ENCODE measurements around the gene LSM4.

LSM4 gene

DNA sequence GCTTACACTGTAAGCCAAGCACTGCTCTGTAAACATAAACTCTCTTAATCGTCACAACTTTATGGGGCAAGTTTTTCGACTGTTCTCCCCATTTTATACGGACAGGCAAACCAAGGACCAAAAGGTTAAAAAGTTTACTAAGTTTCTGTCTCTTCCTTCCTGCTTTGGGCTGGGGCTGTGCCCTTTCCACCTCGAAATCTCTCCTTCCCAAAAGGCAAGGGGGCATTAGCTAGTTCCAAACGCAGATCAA, 43.7 kb downstream of the LSM4 start:
- no peak for DNase-seq (ENCODE audit: low read depth in 2 of 2, low spot score in 1 of 2)

DNA sequence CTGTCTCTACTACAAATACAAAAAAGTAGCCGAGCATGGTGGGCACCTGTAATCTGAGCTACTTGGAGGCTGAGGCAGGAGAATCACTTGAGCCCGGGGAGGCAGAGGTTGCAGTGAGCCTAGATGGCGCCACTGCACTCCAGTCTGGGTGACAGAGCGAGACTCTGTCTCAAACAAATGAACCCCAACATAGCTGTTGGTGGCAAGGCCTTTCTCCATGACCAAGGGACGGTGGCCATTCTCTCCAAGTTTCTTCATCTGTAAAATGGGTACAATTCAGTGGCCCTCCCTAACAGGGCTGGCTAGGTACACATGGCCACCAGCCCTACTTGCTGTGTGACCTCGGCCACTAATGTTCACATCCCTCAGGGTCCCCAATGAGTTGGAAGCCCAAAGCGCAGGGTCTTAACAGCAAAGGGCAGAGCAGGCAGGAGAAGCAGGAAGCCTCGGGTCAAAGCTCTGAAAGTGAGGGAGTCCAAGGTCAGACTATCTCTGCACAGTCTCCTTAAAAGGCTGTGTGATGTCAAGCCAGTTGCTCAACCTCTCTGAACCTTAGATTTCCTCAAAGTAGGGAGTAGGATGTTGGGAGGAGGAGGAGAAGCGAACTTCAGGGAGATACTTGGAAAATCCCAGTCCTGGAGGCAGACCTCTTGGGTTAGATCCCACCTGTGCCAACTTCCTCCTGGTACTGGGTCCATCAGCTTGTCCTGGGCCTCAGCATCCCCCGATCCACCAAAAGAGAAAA, 44.2 kb downstream of the LSM4 start:
- DNase-seq (ENCODE audit: low read depth in 2 of 2, low spot score in 1 of 2), result no peak

DNA sequence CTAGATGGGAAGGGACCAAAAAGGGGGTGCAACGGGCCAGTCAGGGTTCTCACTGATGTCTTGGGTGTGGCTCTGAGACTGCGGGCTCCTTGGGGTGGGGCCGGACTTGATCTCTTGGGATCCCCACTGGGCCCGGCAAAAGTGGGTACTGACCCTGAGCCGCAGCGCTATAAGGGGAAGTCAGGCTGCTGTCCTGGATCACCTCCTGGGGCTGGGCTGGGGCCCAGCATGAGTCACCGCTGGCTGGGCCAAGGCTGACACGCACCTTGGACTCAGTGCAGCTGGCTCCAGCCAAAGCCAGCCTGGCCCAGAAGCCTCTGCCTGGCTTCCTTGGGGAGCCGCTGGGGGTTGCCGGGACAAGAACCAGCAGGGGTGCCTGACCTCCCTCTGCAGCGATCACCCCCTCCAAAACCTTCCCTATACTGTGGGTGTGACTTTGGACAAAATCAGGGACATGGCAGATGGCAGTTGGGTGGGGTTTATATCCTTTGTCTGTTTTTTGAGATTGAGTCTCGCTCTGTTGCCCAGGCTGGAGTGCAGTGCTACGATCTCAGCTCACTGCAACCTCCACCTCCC, 48.0 kb downstream of the LSM4 start:
- no peak for DNase-seq (ENCODE audit: low read depth in 2 of 2, low spot score in 1 of 2)

DNA sequence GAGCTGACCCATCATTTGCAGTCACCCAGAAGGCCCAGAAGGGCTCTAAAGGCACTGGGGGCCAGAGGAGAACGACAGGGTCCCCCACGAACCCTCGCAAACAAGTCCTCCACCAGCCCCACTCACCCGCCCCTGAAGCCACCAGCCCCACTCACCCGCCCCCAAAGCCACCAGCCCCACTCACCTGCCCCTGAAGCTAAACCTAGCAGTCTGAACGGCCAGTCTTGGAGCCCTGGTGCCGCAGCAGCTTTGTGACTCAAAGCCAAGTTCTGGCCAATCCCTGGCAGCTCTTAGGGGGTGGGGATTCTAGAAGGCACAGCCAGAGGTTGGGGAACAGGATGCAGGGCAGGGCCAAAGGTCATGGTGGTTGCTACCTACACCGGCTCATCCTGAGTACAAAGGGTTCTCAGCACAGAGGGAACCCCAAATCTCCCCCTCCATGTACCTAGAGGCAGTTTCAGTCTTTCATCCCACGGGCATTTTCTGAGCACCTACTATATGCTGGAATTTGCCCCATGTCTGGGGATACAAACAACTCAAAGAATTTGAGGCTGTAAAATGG, 48.6 kb downstream of the LSM4 start, which contains the start of gene IQCN:
IQCN (minus strand) TSS at position 234 of the 562 bp plus-strand sequence. CDS start 4,974 bp downstream, outside the sequence.
- no peak for DNase-seq (ENCODE audit: low read depth in 2 of 2, low spot score in 1 of 2)

DNA sequence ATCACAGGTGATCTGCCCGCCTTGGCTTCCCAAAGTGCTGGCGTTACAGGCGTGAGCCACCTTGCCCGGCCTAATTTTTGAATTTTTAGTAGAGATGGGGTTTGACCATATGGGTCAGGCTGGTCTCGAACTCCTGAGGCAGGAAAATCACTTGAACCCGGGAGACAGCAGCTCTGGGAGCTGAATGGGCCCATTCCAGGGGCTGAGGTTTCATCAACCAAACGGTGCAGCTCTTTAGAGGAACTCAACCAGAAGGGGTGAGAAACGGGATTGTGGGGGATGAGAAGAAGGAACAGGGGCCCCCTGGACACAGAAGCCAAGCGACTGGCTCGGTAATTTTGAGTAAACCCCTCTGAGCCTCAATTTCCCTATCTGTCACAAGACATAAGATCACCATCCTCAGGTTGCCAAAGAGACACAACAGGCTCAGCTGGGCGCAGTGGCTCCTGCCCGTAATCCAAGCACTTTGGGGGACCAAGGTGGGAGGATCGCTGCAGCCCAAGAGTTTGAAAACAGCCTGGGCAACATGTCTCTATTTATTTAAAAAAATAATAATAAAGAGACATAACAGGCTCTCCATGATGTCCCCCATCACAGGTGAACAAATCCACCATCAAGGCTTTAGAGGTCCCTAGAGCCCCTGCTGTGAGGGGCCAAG, 49.2 kb downstream of the LSM4 start:
- DNase-seq (ENCODE audit: low read depth in 2 of 2, low spot score in 1 of 2), result no peak

DNA sequence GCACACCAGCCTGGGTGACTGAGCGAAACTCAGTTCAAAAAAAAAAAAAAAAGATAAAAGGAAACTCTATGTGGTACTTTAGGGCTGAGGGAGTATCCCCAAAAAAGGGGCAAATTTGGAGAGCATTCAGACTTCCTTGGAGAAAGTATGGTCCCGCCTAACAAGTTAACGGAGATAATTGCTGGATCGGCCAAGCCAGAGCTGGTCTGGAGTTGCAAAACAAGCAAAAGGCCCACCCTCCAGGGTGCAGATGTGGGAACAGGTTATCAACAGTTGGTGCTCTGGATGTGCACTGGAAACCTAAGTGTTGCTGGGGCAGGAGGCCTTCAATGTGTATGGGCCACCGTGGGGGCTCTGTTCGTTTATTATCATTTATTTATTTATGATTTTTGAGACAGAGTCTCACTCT, 51.4 kb downstream of the LSM4 start:
- DNase-seq (ENCODE audit: low read depth in 2 of 2, low spot score in 1 of 2), result no peak

DNA sequence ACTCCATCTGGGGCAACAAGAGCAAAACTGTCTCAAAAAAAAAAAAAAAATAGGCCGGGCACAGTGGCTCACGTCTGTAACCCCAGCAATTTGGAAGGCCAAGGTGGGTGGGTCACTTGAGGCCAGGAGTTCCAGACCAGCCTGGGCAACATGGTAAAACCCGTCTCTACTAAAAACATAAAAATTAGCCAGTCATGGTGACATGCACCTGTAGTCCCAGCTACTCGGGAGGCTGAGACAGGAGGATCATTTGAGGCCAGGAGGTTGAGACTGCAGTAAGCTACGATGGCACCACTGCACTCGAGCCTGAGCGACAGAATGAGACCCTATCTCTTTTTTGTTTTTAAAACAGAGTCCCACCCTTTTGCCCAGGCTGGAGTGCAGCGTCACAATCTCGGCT, 52.5 kb downstream of the LSM4 start:
- DNase-seq (ENCODE audit: low read depth in 2 of 2, low spot score in 1 of 2), result no peak

DNA sequence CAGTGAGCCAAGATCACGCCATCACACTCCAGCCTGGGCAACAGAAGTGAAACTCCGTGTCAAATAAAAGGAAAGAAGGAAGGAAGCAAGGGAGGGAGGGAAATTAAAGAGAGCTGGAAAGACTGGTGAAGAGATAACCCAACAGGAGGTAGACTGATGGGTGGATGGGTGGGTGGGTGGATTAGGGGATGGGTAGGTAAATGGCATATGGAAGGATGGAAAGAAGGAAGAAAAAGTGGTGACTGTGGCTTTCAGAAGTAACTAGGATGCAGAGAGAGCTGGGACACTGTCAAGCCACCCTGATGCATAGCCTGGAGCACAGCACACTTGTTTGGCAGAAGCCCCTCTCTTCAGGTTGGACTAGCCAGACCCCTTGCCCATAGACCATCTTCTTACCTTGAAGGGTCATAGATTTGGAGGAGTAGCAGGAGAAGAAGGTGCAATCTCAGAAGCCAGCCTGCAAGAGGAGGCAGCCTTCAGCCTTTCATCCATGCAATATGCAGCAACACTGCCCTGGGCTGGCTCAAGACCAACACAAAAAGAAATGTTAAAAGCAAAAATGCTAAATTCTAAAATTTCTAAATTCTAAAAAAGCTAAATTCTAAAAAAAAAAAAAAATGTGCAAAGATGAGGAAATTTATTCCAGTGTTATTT, 53.7 kb downstream of the LSM4 start:
- DNase-seq (ENCODE audit: low read depth in 2 of 2, low spot score in 1 of 2), result no peak

DNA sequence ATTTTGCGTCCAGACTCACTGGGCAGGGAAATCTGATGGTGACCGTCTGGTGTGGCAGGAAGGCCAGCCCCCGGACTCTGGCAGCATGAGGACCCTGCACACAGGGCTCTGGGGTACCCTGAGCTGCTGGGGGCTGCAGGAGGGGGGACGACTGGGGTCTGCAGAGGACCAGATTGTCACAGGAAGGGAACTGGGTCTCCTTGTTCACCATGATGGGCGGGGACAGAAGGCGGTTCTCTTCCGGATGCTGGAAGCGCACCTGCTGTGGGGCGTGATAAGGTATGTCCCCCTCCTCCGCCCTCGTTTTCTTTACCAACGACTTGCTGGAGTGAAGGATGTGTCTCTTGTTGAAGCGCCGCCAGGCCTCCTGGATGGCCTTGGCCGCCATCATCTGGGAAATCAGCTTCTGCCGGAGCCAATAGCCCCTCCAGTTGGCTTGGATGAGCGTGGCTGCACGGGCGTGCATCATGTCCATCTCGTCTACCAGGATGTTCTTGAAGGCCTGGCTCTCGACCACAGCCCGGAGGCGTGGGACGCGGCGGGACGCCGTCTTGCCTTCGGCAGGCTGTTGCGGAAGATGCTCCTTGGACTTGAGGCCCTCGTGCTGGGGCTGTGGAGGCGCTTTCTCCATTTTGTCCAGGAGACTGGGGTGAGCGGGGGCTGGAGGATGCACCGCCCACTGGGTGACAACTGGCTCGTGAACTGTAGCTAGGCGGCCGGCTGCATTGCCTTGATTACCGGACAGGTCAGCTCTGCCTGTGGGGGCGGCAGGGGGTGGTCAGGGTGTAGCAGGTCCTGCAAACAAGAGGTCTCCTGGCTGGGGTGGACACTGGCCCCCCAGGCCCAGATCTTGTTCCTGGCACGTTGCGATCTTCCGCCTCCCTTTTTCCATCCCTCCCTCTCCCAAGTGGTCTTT, 55.8 kb downstream of the LSM4 start:
- DNase-seq (ENCODE audit: low read depth in 2 of 2, low spot score in 1 of 2), result no peak

DNA sequence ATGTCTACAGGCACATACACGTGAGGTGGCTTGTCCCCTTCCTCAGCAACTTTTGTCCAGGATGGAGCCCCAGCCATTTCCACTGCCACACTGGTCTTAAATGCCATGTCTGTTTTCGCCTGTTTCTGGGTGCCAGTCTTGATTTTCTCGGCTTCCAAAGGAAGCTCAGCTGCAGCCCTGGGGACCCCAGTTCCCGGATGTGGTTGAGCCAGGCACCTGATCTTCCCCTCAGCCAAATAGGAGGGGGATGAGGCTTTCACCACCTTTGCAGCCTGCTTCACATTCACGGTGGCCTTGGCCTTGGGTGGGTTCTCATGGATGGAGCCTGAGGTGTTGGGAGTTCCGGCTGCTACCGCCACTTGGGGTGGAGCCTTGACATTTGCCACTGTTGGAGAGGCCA, 57.3 kb downstream of the LSM4 start:
- no peak for DNase-seq (ENCODE audit: low read depth in 2 of 2, low spot score in 1 of 2)

DNA sequence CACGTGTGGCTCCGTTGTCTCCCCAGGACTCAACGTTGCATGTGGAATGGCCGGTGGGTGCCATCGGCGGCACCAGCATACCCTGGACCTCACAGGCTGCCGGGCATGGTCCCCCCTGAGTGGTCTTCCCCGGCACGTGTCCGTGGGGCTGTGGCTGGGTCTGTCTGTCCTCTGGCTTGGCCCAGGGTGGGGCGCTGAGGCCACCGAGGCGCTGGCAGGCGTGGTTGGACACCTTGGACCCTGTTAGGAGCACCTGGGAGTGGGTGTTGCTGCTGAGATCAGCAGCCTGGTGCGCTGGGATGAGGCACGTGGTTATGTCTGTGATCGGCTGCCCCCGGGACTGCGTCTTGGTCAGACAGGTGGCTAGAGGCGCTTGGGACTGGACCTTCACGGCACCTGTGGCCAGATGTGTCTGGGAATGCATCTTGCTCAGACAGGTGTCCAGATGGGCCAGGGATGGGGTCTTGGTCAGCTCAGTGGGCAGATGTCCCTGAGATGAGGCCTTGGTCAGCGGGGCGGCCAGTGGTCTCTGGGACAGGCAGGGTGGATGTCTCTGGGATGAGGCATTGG, 57.8 kb downstream of the LSM4 start:
- no peak for DNase-seq (ENCODE audit: low read depth in 2 of 2, low spot score in 1 of 2)

DNA sequence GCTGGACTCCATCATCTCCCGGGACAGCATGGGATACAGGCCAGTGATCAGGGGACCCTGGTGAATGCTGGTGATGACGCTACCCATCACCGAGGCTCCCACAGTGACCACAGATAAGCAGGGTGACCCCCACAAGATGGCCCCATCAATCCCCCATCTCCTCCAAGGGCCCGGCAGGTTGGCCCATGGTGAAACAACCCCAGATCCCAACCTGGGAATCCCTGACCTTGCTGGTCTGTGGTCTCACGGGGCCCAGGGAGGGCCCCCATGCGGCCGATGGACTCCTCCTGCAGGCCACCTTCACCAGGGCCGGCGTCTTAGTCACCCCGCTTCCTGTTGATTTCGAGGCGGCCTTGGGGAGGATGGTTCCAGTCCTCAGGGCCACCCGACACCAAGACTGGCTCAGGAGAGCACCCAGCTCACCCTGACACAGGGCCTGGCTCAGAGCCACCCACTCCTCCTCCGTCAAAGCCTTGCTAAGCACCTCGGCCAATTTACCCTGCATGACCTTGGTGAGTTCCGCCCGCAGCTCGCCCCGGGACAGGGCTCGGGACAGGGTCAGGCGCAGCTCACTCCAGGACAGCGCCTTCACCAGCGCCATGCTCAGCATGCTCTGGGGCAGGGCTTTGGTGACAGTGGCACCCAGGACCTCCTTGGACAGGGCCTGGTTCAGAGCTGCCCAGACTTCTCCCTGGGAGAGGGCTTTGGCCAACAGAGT, 58.6 kb downstream of the LSM4 start:
- no peak for DNase-seq (ENCODE audit: low read depth in 2 of 2, low spot score in 1 of 2)

DNA sequence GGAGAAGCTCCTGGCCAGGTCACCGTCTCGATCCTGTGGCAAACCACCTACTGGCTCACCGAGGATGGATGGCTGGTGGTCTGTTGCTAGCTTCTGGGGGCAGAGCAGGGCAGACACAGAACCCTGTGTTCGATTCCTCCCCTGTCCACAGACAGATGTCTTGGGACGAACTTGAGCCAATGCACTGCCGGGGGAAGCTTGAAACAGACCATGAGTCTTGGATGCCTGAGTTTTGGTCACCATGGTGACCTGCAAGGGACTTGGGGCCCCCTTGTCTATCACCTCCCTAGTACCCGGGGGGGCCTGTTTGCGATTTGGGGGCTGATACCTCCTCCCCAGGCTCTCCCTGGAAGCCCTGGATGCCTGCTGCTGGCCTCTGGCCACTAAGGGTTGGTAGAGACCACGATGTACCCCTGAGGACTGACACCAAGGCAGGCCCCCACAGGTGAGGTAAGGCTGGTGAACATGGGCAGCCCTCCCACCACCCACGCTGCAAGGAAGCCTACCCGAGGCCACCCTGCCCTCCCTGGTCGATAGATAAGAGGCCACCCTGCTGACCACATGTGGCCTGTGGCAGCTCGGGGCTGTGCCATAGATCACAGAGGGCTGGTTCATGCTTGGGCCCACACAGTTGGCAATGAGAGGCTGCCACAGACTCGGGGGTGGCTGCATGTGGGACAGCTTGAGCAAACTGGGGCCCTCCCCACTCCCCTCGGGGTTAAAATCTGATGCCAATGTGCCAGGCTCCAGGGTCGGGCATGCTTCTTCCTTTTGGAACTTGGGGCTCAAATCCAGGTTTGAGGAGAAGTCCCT, 59.3 kb downstream of the LSM4 start:
- DNase-seq (ENCODE audit: low read depth in 2 of 2, low spot score in 1 of 2), result no peak

DNA sequence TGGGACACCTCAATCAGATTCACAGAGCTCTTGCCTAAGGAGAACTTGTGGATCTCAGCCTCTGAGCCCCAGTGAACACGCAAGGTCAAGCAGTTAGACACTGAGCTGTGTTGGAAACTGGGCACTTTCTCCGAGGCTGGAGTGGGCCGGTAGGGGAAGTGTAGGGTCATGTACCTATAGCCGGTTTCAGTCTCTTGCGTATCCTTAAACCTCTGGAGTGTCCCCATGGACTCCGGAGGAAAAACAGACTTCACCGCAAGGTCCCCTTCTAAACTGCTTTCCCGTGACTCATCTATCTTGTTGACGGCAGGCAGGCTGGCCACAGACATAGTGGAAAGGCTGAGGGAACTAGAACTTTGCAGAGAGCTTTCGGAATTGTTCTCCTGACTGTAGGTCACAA, 60.0 kb downstream of the LSM4 start:
- DNase-seq (ENCODE audit: low read depth in 2 of 2, low spot score in 1 of 2), result no peak

DNA sequence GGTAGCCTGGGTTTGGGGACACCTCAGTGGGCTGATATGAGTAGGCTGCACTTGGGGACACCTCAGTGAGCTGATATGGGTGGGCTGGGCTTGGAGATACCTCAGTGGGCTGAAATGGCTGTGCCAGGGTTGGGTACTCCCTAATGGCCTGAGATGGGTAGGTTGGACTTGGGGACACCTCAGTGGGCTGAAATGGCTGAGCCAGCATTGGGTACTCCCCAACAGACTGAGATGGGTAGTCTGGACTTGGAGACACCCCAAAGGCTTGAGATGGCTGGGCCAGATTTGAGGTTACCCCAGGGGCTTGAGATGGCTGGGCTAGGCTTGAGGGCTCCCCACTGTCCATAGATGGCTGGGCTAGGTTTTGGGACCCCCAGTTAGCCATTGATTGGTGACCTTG, 60.7 kb downstream of the LSM4 start:
- no peak for DNase-seq (ENCODE audit: low read depth in 2 of 2, low spot score in 1 of 2)

DNA sequence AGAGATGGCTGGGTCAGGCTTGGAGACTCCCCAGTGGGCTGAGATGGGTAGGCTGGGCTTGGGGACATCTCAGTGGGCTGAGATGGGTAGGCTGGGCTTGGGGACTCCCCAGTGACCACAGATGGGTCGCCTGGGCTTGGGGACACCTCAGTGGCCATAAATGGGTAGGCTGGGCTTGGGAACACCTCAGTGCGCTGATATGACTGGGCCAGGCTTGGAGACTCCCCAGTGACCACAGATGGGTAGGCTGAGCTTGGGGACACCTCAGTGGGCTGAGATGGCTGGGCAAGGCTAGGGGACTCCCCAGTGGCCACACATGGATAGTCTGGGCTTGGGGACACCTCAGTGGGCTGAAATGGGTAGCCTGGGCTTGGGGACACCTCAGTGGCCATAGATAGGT, 61.4 kb downstream of the LSM4 start:
- DNase-seq (ENCODE audit: low read depth in 2 of 2, low spot score in 1 of 2), result no peak

DNA sequence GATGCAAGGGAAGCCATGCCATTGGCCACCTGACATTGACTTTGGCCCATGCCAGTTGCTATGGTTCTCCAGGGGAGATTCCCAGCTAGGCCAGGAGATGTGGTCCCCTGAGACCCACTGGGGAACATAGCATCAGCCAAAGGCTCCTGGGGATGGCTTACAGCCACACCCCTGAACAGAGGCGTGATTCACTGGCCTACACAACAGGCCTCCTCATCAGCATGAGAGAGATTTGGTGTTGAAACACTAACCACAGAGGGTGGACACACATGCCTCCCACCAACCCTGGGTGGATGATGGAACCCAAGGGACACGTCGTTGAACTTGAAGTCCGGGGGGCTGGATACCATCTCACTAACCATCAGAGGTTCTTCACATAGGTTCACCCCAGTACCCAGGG, 63.0 kb downstream of the LSM4 start:
- no peak for DNase-seq (ENCODE audit: low read depth in 2 of 2, low spot score in 1 of 2)

DNA sequence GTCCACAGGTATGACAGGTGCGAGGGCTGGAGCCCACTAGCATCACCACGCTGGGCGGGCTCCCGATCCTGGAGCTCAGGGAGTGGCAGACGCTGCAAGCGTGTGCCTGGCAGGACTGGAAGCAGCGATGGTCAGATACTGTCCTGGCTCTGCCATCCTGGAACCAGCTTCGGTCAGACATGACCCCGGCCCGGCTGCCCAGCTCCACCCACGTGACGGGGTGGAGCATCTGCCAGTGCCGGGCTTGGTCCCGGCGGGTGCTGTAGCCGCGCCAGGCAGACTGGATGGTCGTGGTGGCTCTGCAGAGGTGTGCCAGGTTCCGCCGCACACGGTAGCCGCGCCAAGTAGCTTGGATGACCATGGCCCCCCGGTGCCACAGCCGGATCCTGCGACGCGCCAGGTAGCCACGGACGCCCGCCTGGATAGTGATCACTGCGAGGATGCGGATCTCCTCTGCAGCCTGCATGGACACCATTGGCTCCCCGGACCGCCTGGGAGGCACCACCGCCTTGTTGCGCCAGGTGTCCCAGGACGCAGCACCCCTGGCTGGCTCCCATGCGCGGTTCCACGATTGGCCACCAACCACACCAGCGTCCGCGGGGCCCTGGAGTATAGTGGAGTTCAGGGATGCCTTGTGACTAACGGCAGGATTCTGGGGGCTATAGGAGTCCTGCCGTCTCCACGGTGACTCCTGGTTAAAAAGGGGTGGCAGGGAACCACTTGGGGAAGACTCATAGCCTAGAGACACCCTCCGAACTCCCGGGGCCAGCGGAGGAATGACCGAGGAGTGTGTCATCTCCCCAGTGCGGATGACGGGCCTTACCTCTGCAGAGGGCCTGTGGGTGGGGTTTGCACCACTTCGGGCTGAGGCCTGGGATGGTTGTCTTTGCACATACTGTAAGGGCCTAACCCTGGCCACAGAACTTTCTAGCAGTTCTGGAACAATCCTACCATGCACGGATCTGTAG, 65.1 kb downstream of the LSM4 start:
- no peak for DNase-seq (ENCODE audit: low read depth in 2 of 2, low spot score in 1 of 2)

Data from stimulated activated CD8-positive, alpha-beta memory T cell treated with anti-CD3 and anti-CD28 coated beads, Interleukin-4, amount 100 ng/mL, for 4 hours (primary cell).